Measurements from ENCODE around the gene TTLL13. TPM values are rescaled to one million over a fixed set of nuclear protein-coding genes. Genes with fewer than 3 reads are reported as not detected.

The TTLL13 gene
- total and polyA plus RNA-seq, 9 of the 15 experiments (the other 6 are each of a cell fraction or from before 2014, with no cell fraction given), result 0.05 to 0.24 (median 0.11) TPM; not detected in 1

DNA sequence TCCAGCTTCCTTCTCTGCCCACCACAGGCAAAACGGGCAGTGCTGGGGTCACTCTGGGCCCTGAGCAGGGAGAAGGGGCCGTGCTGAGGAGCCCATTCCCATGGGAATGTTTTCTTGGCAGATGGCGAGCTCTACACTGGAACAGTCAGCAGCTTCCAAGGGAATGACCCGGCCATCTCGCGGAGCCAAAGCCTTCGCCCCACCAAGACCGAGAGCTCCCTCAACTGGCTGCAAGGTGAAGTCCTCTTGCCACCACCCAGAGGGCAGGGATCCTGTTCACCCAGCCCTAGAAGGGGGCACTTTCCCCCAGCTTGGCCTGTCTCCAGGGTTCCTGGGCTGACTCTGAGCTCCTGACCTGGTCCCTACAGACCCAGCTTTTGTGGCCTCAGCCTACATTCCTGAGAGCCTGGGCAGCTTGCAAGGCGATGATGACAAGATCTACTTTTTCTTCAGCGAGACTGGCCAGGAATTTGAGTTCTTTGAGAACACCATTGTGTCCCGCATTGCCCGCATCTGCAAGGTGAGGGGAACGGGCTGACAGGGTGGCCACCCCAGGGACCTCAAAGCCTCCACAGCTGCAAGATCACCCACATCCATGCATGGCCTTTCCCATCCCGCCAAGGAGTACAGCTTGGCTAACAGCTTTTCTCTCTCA is 28.0 kb upstream of the TTLL13 start:
- H3K9me1 ChIP-seq (ENCODE audit: control insufficient read depth, insufficient read depth, low read length), result no peaks in the 10 kb centered on the region
- H3K27me3 ChIP-seq (ENCODE audit: control insufficient read depth in 2 of 2, insufficient read depth in 2 of 2, low read length in 2 of 2), result no peaks in the 10 kb centered on the region
- no peak overlapping the region for H3K4me3 ChIP-seq
- BruUV-seq (replicated peaks), result no TSS peak
- ATAC-seq (peak; percentile 85), DNase-seq (ENCODE audit: extremely low read depth in 1 of 4, low spot score in 3 of 4) (peak in 3 of 4 experiments; percentile 45 to 68 (median 67)), FAIRE-seq (peak; percentile 84)
- H3K27ac ChIP-seq (ENCODE audit: extremely low read depth, low read depth, low read length), result no peak overlapping the region
- no peaks in the 10 kb centered on the region for H3K9me3 ChIP-seq (replicated peaks; ENCODE audit: control insufficient read depth, insufficient read depth, low read depth, low read length)
- ChIA-PET CTCF (ENCODE audit: low intra/inter-chr PET ratio) (interaction anchor here (1.2 to 1.4 kb wide), 2 partner anchors 78 to 79 kb away, joined by 5 read pairs; no protein-coding TSS in a partner anchor), POLR2A (interaction anchor here (0.5 to 2.0 kb wide), 9 partner anchors 9 to 346 kb away, joined by 3 to 9 read pairs (median 4); partner anchors contain the start of genes CIB1, GDPGP1 and SEMA4B)
- H3K4me2 ChIP-seq (ENCODE audit: insufficient read depth, low read length), result no peak overlapping the region
- H4K20me1 ChIP-seq (replicated peaks; ENCODE audit: control insufficient read depth, insufficient read depth, low read length), result 0 out of 2 replicates have a peak, but pooled peaks cover 5% of the 10 kb centered on the region
- no peak overlapping the region for H2AFZ ChIP-seq (ENCODE audit: low read depth, low read length)
- in situ Hi-C loops (cut with MboI), result no loop called here
- peaks cover 83% of the 10 kb centered on the region; the same call in 2 of the 3 replicates for H3K36me3 ChIP-seq (ENCODE audit: control insufficient read depth, insufficient read depth, low read length)
- H3K4me1 ChIP-seq (replicated peaks in 1 of 2; ENCODE audit: control insufficient read depth in 2 of 2, insufficient read depth in 2 of 2, low read length in 2 of 2), result peaks cover 0 to 17% of the 10 kb centered on the region in 2 experiments; a peak in 2 of 5 replicates
- 69% methylated on average over 12 of the region's 14 CpGs for WGBS (ENCODE audit: insufficient coverage, low coverage, missing lambda C conversion rate)
- H3K79me2 ChIP-seq (ENCODE audit: control insufficient read depth, insufficient read depth, low read length), result no peaks in the 10 kb centered on the region
- no peak overlapping the region; a peak in 1 of 4 replicates for H3K9ac ChIP-seq (ENCODE audit: insufficient read depth in 1 of 2, low read depth in 2 of 2, low read length in 2 of 2)
- intact Hi-C loops (cut with micrococcal nuclease), result loop anchor here (1.0 kb wide), 1 partner anchor 78 kb away; no protein-coding TSS in a partner anchor
- no peak for TF ChIP-seq SAFB (IDR thresholded peaks at IDR 0.05; ENCODE audit: borderline replicate concordance, low read depth, low read length)
- TF ChIP-seq NFIC (IDR thresholded peaks at IDR 0.05), result 0 out of 2 replicates have a peak, but pooled peaks have one; percentile 4
- TF ChIP-seq KLF16 (IDR thresholded peaks at IDR 0.05), result 0 out of 2 replicates have a peak, but pooled peaks have one; percentile 13
- TF ChIP-seq CHD7 (IDR thresholded peaks at IDR 0.05; ENCODE audit: low read depth, low read length), result no peak

Data from K562 (cell line).